HCT116 (cell line): ENCODE data around the gene FCHSD2. TPM values are rescaled to one million over a fixed set of nuclear protein-coding genes. Genes with fewer than 3 reads are reported as not detected.

Experiments used
- ATAC-seq: fragments of 200-7000 bp; cut with Tn5 transposase; 2 replicates; pipeline ENCODE4 v1.9.1; 2020; ENCODE audit warnings: mild to moderate bottlenecking, moderate library complexity
- BruUV-seq: library from RNA; stranded (reverse); fragments of 400-500 nt; replicated peaks from 2 replicates; lab custom pipeline; 2021; lab: Mats Ljungman, UMichigan
- CTCF ChIA-PET: fragments of 300-600 bp; sonication (Branson Sonifier 250); formaldehyde crosslinking; loops from one replicate; lab custom pipeline; 2021; ENCODE audit warnings: antibody characterized with exemption; lab: Charles Lee
- POLR2A ChIA-PET: fragments of 300-600, 350-600 bp; sonication (Branson Sonifier 250); formaldehyde crosslinking; loops from one replicate; lab custom pipeline; 2021; ENCODE audit warnings: antibody characterized with exemption; lab: Charles Lee
- RAD21 ChIA-PET, 2 experiments: fragments of 300-600 bp; sonication (Branson Sonifier 250); formaldehyde crosslinking; loops; one replicate each; lab custom pipeline; 2023; ENCODE audit warnings: low total read pairs in 2 of 2; ENCODE audit not compliant: uncharacterized antibody in 2 of 2, unreplicated experiment in 2 of 2, low non-redundant PET in 1 of 2; lab: Charles Lee
- DNase-seq: peaks from one replicate; pipeline ENCODE4 v3.0.0-alpha.2; 2010; ENCODE audit warnings: low read depth, low spot score
- H2AFZ ChIP-seq: fragments of 200-600 bp; shearing (Covaris generic), sonication (generic); 2 replicates; pipeline ENCODE4 v1.6.1; 2017; ENCODE audit warnings: low read depth, mixed run types, mixed read lengths, antibody characterized with exemption, low read length; ENCODE audit not compliant: poor library complexity, severe bottlenecking
- H3K27ac ChIP-seq: 2 replicates; pipeline ENCODE4 v1.5.1; 2012; ENCODE audit warnings: low read depth, low read length
- H3K27me3 ChIP-seq: fragments of 200-600 bp; sonication (generic); 2 replicates; pipeline ENCODE4 v1.6.1; 2016; ENCODE audit warnings: mixed run types, low read length, mixed read lengths; ENCODE audit not compliant: insufficient read depth
- H3K36me3 ChIP-seq, 2 experiments: fragments of 200-500 bp in 1 of 2; fragments of 200-600 bp in 1 of 2; sonication (Bioruptor generic) in 1 of 2; sonication (generic) in 1 of 2; 2 replicates each; pipeline versions ENCODE4 v1.5.1 to v1.6.1; 2014 to 2016; ENCODE audit warnings: low read length in 2 of 2, inconsistent platforms in 1 of 2, mixed read lengths in 1 of 2, mixed run types in 1 of 2; ENCODE audit not compliant: insufficient read depth in 2 of 2, control insufficient read depth in 1 of 2
- H3K4me1 ChIP-seq, 2 experiments: fragments of 200-600 bp in 1 of 2; sonication (generic) in 1 of 2; 2 replicates each; pipeline versions ENCODE4 v1.5.1 to v1.6.1; 2012 to 2017; ENCODE audit warnings: low read length in 2 of 2, inconsistent platforms in 1 of 2, mild to moderate bottlenecking in 1 of 2, mixed read lengths in 1 of 2, mixed run types in 1 of 2, moderate library complexity in 1 of 2; ENCODE audit not compliant: insufficient read depth in 2 of 2, control insufficient read depth in 1 of 2
- H3K4me2 ChIP-seq: fragments of 200-600 bp; sonication (generic); 2 replicates; pipeline ENCODE4 v1.6.1; 2017; ENCODE audit warnings: mixed run types, low read length, mixed read lengths
- H3K4me3 ChIP-seq, 2 experiments: fragments of 200-600 bp in 1 of 2; sonication (generic) in 1 of 2; replicated peaks in 1 of 2; 2 replicates each; pipeline ENCODE4 v1.5.1; 2011 to 2016; ENCODE audit warnings: low read length in 2 of 2, control low read depth in 1 of 2, low read depth in 1 of 2, mild to moderate bottlenecking in 1 of 2, mixed read lengths in 1 of 2, mixed run types in 1 of 2
- H3K79me2 ChIP-seq: fragments of 200-600 bp; sonication (generic); 2 replicates; pipeline ENCODE4 v1.6.1; 2017; ENCODE audit warnings: mild to moderate bottlenecking, mixed run types, low read length, moderate library complexity, mixed read lengths; ENCODE audit not compliant: insufficient read depth
- H3K9ac ChIP-seq: fragments of 200-600 bp; sonication (generic); 2 replicates; pipeline ENCODE4 v1.6.1; 2016; ENCODE audit warnings: low read length, mixed read lengths
- H3K9me2 ChIP-seq: fragments of 200-600 bp; sonication (generic), shearing (Covaris generic); 2 replicates; pipeline ENCODE4 v1.6.1; 2017; ENCODE audit warnings: mixed run types, mild to moderate bottlenecking, moderate library complexity; ENCODE audit not compliant: insufficient read depth
- H3K9me3 ChIP-seq, 2 experiments: fragments of 200-500 bp in 1 of 2; fragments of 200-600 bp in 1 of 2; sonication (Bioruptor generic) in 1 of 2; sonication (generic) in 1 of 2; 2 replicates each; pipeline ENCODE4 v1.6.1; 2014 to 2017; ENCODE audit warnings: low read length in 2 of 2, mixed read lengths in 2 of 2, inconsistent platforms in 1 of 2, low read depth in 1 of 2, mild to moderate bottlenecking in 1 of 2, mixed run types in 1 of 2, moderate library complexity in 1 of 2; ENCODE audit not compliant: control insufficient read depth in 1 of 2, insufficient read depth in 1 of 2
- H4K20me1 ChIP-seq: fragments of 200-600 bp; sonication (generic), shearing (Covaris generic); 2 replicates; pipeline ENCODE4 v1.6.1; 2017; ENCODE audit warnings: mixed run types, mild to moderate bottlenecking, moderate library complexity; ENCODE audit not compliant: insufficient read depth
- CBX3 ChIP-seq: IDR thresholded peaks from 2 replicates; pipeline ENCODE4 v1.6.1; 2012; ENCODE audit warnings: low read depth
- CEBPB ChIP-seq: IDR thresholded peaks from 2 replicates; pipeline ENCODE4 v1.6.1; 2012; ENCODE audit warnings: low read depth
- EGR1 ChIP-seq: IDR thresholded peaks from 2 replicates; pipeline ENCODE4 v1.6.1; 2012; ENCODE audit warnings: low read depth
- EZH2 ChIP-seq: fragments of 200-600 bp; sonication (generic); IDR thresholded peaks from 2 replicates; pipeline ENCODE4 v1.6.1; 2017; ENCODE audit warnings: antibody characterized with exemption, mixed run types
- EZH2phosphoT487 ChIP-seq: fragments of 200-600 bp; IDR thresholded peaks from 2 replicates; pipeline ENCODE4 v1.6.1; 2018; ENCODE audit warnings: antibody characterized with exemption, borderline replicate concordance
- JUND ChIP-seq: IDR thresholded peaks from 2 replicates; pipeline ENCODE4 v1.6.1; 2012
- POLR2A ChIP-seq: IDR thresholded peaks from 2 replicates; pipeline ENCODE4 v1.7.0; 2011; ENCODE audit warnings: borderline replicate concordance; ENCODE audit not compliant: insufficient read depth, insufficient read length; ENCODE audit errors: extremely low read depth
- POLR2AphosphoS5 ChIP-seq: IDR thresholded peaks from 2 replicates; pipeline ENCODE4 v1.6.1; 2011; ENCODE audit warnings: mild to moderate bottlenecking, low read depth, low read length, moderate library complexity
- SIN3A ChIP-seq: IDR thresholded peaks from 2 replicates; pipeline ENCODE4 v1.6.1; 2012; ENCODE audit warnings: low read depth
- TCF7L2 ChIP-seq: IDR thresholded peaks from 2 replicates; pipeline ENCODE4 v1.7.0; 2011; ENCODE audit warnings: borderline replicate concordance, inconsistent platforms; ENCODE audit not compliant: insufficient read depth, insufficient read length; ENCODE audit errors: extremely low read depth
- YY1 ChIP-seq: IDR thresholded peaks from 2 replicates; pipeline ENCODE4 v1.6.1; 2011; ENCODE audit warnings: low read length, low read depth, moderate library complexity, mild to moderate bottlenecking; ENCODE audit not compliant: insufficient replicate concordance; ENCODE audit errors: extremely low read depth
- ZFX ChIP-seq: fragments of 450-650 bp; IDR thresholded peaks from 2 replicates; pipeline ENCODE4 v1.6.1; 2017
- intact Hi-C: fragments of 100-400 bp; cut with micrococcal nuclease; formaldehyde crosslinking; loops from 2 replicates; pipeline ENCODE4 v1.10.0; 2022
- total RNA-seq: library from RNA; stranded (reverse); gene quantifications from one replicate; pipeline ENCODE4 v1.2.1, GENCODE V29; 2021; ENCODE audit not compliant: unreplicated experiment
- TF ChIP-seq, protein P1 (sequence below): IDR thresholded peaks from 2 replicates; pipeline ENCODE4 v1.6.1; 2012
- TF ChIP-seq, protein P2 (sequence below): IDR thresholded peaks from 2 replicates; pipeline ENCODE4 v1.6.1; 2012
- TF ChIP-seq, protein P3 (sequence below), 3 experiments: fragments of 200-600 bp in 1 of 3; sonication (generic) in 1 of 3; IDR thresholded peaks in 2 of 3; conservative IDR thresholded peaks in 1 of 3; 2 replicates each; pipeline ENCODE4 v1.5.1; 2012 to 2017; ENCODE audit warnings: low read depth in 2 of 3, low read length in 2 of 3, antibody characterized with exemption in 1 of 3, borderline replicate concordance in 1 of 3, control low read depth in 1 of 3, mild to moderate bottlenecking in 1 of 3, mixed read lengths in 1 of 3, mixed run types in 1 of 3, moderate library complexity in 1 of 3; ENCODE audit not compliant: insufficient read depth in 1 of 3
- TF ChIP-seq, protein P4 (sequence below): IDR thresholded peaks from 2 replicates; pipeline ENCODE4 v1.6.1; 2012; ENCODE audit warnings: low read depth

The FCHSD2 gene
- total RNA-seq, 1 experiment from 2014 or later: 15.0 TPM

DNA sequence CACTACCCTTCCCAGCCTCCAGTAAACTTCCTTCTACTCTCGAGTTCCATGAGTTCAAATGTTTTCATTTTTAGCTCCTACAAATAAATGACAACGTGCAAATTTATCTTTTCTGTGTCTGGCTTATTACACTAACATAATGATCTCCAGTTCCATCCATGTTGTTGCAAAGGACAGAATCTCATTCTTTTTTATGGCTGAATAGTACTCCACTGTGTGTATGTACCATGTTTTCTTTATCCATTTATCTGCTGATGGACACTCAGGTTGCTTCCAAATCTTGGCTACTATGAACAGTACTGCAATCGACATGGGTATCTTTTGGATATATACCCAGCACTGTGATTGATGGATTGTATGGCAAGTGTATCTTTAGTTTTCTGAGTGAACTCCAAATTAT, 34.5 kb downstream of the FCHSD2 start:
- Histone ChIP-seq H3K79me2 (no peaks in the 10 kb centered on the region), H3K9ac (no peak overlapping the region), H3K4me1 (no peaks in the 10 kb centered on the region), H3K27me3 (no peaks in the 10 kb centered on the region), H3K4me2 (no peak overlapping the region), H3K36me3 (no peaks in the 10 kb centered on the region), H3K4me3 (no peak overlapping the region), H3K9me2 (no peaks in the 10 kb centered on the region), H2AFZ (no peak overlapping the region), H3K9me3 (peaks cover 0 to 5% of the 10 kb centered on the region in 2 experiments; a peak in 1 of 4 replicates), H4K20me1 (no peaks in the 10 kb centered on the region), H3K27ac (no peak overlapping the region)
- ChIA-PET CTCF (no interaction called here), POLR2A (interaction anchor here (0.6 kb wide), 1 partner anchor 16 kb away, joined by 5 read pairs; no protein-coding TSS in a partner anchor), RAD21 (no interaction called here)
- no peak for TF ChIP-seq EGR1
- TF ChIP-seq EZH2phosphoT487: no peak
- no peak for TF ChIP-seq YY1
- no peak for TF ChIP-seq SIN3A
- no peak for TF ChIP-seq POLR2A
- TF ChIP-seq, protein P1, sequence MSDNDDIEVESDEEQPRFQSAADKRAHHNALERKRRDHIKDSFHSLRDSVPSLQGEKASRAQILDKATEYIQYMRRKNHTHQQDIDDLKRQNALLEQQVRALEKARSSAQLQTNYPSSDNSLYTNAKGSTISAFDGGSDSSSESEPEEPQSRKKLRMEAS: no peak
- no peak for TF ChIP-seq POLR2AphosphoS5
- no peak for TF ChIP-seq EZH2
- no peak for TF ChIP-seq CEBPB
- TF ChIP-seq CBX3: no peak
- no peak for TF ChIP-seq JUND
- TF ChIP-seq, protein P2, sequence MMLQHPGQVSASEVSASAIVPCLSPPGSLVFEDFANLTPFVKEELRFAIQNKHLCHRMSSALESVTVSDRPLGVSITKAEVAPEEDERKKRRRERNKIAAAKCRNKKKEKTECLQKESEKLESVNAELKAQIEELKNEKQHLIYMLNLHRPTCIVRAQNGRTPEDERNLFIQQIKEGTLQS: no peak
- TF ChIP-seq, protein P3, sequence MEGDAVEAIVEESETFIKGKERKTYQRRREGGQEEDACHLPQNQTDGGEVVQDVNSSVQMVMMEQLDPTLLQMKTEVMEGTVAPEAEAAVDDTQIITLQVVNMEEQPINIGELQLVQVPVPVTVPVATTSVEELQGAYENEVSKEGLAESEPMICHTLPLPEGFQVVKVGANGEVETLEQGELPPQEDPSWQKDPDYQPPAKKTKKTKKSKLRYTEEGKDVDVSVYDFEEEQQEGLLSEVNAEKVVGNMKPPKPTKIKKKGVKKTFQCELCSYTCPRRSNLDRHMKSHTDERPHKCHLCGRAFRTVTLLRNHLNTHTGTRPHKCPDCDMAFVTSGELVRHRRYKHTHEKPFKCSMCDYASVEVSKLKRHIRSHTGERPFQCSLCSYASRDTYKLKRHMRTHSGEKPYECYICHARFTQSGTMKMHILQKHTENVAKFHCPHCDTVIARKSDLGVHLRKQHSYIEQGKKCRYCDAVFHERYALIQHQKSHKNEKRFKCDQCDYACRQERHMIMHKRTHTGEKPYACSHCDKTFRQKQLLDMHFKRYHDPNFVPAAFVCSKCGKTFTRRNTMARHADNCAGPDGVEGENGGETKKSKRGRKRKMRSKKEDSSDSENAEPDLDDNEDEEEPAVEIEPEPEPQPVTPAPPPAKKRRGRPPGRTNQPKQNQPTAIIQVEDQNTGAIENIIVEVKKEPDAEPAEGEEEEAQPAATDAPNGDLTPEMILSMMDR (IDR thresholded peaks at IDR 0.05 in 2 of 3, conservative IDR thresholded peaks at IDR 0.05 in 1 of 3; ENCODE audit: borderline replicate concordance in 1 of 3, insufficient read depth in 1 of 3, low read depth in 2 of 3, low read length in 2 of 3): no peak
- TF ChIP-seq, protein P4, sequence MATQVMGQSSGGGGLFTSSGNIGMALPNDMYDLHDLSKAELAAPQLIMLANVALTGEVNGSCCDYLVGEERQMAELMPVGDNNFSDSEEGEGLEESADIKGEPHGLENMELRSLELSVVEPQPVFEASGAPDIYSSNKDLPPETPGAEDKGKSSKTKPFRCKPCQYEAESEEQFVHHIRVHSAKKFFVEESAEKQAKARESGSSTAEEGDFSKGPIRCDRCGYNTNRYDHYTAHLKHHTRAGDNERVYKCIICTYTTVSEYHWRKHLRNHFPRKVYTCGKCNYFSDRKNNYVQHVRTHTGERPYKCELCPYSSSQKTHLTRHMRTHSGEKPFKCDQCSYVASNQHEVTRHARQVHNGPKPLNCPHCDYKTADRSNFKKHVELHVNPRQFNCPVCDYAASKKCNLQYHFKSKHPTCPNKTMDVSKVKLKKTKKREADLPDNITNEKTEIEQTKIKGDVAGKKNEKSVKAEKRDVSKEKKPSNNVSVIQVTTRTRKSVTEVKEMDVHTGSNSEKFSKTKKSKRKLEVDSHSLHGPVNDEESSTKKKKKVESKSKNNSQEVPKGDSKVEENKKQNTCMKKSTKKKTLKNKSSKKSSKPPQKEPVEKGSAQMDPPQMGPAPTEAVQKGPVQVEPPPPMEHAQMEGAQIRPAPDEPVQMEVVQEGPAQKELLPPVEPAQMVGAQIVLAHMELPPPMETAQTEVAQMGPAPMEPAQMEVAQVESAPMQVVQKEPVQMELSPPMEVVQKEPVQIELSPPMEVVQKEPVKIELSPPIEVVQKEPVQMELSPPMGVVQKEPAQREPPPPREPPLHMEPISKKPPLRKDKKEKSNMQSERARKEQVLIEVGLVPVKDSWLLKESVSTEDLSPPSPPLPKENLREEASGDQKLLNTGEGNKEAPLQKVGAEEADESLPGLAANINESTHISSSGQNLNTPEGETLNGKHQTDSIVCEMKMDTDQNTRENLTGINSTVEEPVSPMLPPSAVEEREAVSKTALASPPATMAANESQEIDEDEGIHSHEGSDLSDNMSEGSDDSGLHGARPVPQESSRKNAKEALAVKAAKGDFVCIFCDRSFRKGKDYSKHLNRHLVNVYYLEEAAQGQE: no peak
- no peak for TF ChIP-seq ZFX
- no peak for TF ChIP-seq TCF7L2
- DNase-seq (no peak), ATAC-seq (no peak)
- BruUV-seq: no TSS peak
- intact Hi-C loops: no loop called here
